OCI-LY7 (cell line): ENCODE measurements around the gene NRAS. TPM values are rescaled to one million over a fixed set of nuclear protein-coding genes. Genes with fewer than 3 reads are reported as not detected.
A peak's percentile ranks its signal among the peaks of the same experiment; 100 is the strongest.

Experiments used
- BruUV-seq: library from RNA; stranded (reverse); fragments of 400-500 nt; replicated peaks from 2 replicates; lab custom pipeline; 2021; lab: Mats Ljungman, UMichigan
- CTCF ChIA-PET: fragments of 300-600 bp; sonication (Branson Sonifier 250); formaldehyde crosslinking; loops from one replicate; lab custom pipeline; 2022; ENCODE audit warnings: antibody characterized with exemption; ENCODE audit not compliant: unreplicated experiment; lab: Charles Lee
- POLR2A ChIA-PET: fragments of 300-600 bp; sonication (Branson Sonifier 250); formaldehyde crosslinking; loops from one replicate; lab custom pipeline; 2022; ENCODE audit warnings: antibody characterized with exemption; lab: Charles Lee
- DNase-seq: peaks from one replicate; pipeline ENCODE4 v3.0.0-alpha.2; 2015; ENCODE audit warnings: low spot score
- H2AFZ ChIP-seq: fragments of 200-600 bp; sonication (generic), shearing (Covaris generic); 2 replicates; pipeline ENCODE4 v1.6.1; 2014; ENCODE audit warnings: mild to moderate bottlenecking, antibody characterized with exemption, low read length, moderate library complexity
- H3K27ac ChIP-seq: fragments of 200-600 bp; sonication (generic); 2 replicates; pipeline ENCODE4 v1.5.1; 2014; ENCODE audit warnings: mixed run types, low read depth, mild to moderate bottlenecking, moderate library complexity, low read length, inconsistent platforms; ENCODE audit not compliant: poor library complexity, severe bottlenecking
- H3K36me3 ChIP-seq: fragments of 200-600 bp; sonication (generic); 2 replicates; pipeline ENCODE4 v1.6.1; 2014; ENCODE audit warnings: mild to moderate bottlenecking, antibody characterized with exemption, low read length, moderate library complexity, mixed read lengths; ENCODE audit not compliant: insufficient read depth
- H3K4me1 ChIP-seq: fragments of 200-600 bp; sonication (generic); 2 replicates; pipeline ENCODE4 v1.5.1; 2014; ENCODE audit warnings: mild to moderate bottlenecking, low read length; ENCODE audit not compliant: insufficient read depth, poor library complexity, severe bottlenecking
- H3K4me2 ChIP-seq: fragments of 200-600 bp; sonication (generic); 2 replicates; pipeline ENCODE4 v1.6.1; 2014; ENCODE audit warnings: mild to moderate bottlenecking, low read length
- H3K4me3 ChIP-seq: fragments of 200-600 bp; sonication (generic); 2 replicates; pipeline ENCODE4 v1.5.1; 2014; ENCODE audit warnings: mild to moderate bottlenecking, low read depth, low read length; ENCODE audit not compliant: poor library complexity, severe bottlenecking
- H3K79me2 ChIP-seq: fragments of 200-600 bp; sonication (generic); 2 replicates; pipeline ENCODE4 v1.6.1; 2016; ENCODE audit warnings: low read depth, mild to moderate bottlenecking, low read length, moderate library complexity, mixed read lengths; ENCODE audit not compliant: insufficient read depth
- H3K9me2 ChIP-seq: fragments of 200-600 bp; sonication (generic); 2 replicates; pipeline ENCODE4 v1.6.1; 2016; ENCODE audit warnings: mild to moderate bottlenecking, low read length, mixed read lengths; ENCODE audit not compliant: insufficient read depth
- H3K9me3 ChIP-seq: fragments of 200-600 bp; sonication (generic); 2 replicates; pipeline ENCODE4 v1.6.1; 2014; ENCODE audit warnings: mild to moderate bottlenecking, mixed run types, low read length, mixed read lengths
- H4K20me1 ChIP-seq: fragments of 200-600 bp; sonication (generic); 2 replicates; pipeline ENCODE4 v1.6.1; 2014; ENCODE audit warnings: mild to moderate bottlenecking, antibody characterized with exemption, low read length, moderate library complexity, mixed read lengths; ENCODE audit not compliant: insufficient read depth
- CTCF ChIP-seq: fragments of 200-600 bp; sonication (generic); conservative IDR thresholded peaks from 2 replicates; pipeline ENCODE4 v1.5.1; 2014; ENCODE audit warnings: mild to moderate bottlenecking, antibody characterized with exemption, low read length, moderate library complexity, mixed read lengths
- EZH2phosphoT487 ChIP-seq: fragments of 200-600 bp; sonication (generic); IDR thresholded peaks from 2 replicates; pipeline ENCODE4 v1.6.1; 2018; ENCODE audit warnings: low read depth, borderline replicate concordance, mild to moderate bottlenecking, mixed run types, antibody characterized with exemption, low read length, moderate library complexity, mixed read lengths
- intact Hi-C: fragments of 100-400 bp; cut with micrococcal nuclease; formaldehyde crosslinking; loops from one replicate; pipeline ENCODE4 v1.10.0; 2022; ENCODE audit not compliant: unreplicated experiment
- total RNA-seq, 2 experiments: library from RNA; depleted of rRNA in 1 of 2; stranded (reverse); fragments of >200 nt in 1 of 2; shearing (Covaris generic) in 1 of 2; gene quantifications; 2 replicates each; pipeline ENCODE4 v1.2.3, GENCODE V29; 2014 to 2022

NRAS gene
- total RNA-seq, 2 experiments from 2014 or later = 32.6 to 43.5 TPM

GRCh38 chr1:114668784-114669561 lies 47.6 kb downstream of the NRAS start:
- Histone ChIP-seq H3K27ac (no peak overlapping the region), H3K4me3 (peak overlapping the region; percentile 72), H3K36me3 (no peaks in the 10 kb centered on the region), H3K4me1 (peaks cover 4% of the 10 kb centered on the region), H4K20me1 (no peaks in the 10 kb centered on the region), H2AFZ (peak overlapping the region; percentile 98; the same call in 1 of the 2 replicates), H3K4me2 (peak overlapping the region; percentile 85), H3K79me2 (no peaks in the 10 kb centered on the region), H3K9me3 (no peaks in the 10 kb centered on the region), H3K9me2 (no peaks in the 10 kb centered on the region)
- no peak for TF ChIP-seq CTCF
- no peak for TF ChIP-seq EZH2phosphoT487
- CTCF ChIA-PET = no interaction called here
- intact Hi-C loops = no loop called here
- BruUV-seq = TSS peak; percentile 57
- POLR2A ChIA-PET = interaction anchor here (0.7 to 1.4 kb wide), 3 partner anchors 27 to 307 kb away, joined by 3 read pairs; no protein-coding TSS in a partner anchor
- DNase-seq = peak; percentile 13

- Histone ChIP-seq H3K9me2 (no peaks in the 10 kb centered on the region), H3K79me2 (no peaks in the 10 kb centered on the region), H2AFZ (peak overlapping the region; percentile 98; the same call in 1 of the 2 replicates), H3K4me3 (no peak overlapping the region), H3K4me1 (peaks cover 4% of the 10 kb centered on the region), H3K36me3 (no peaks in the 10 kb centered on the region), H3K9me3 (no peaks in the 10 kb centered on the region), H4K20me1 (no peaks in the 10 kb centered on the region), H3K4me2 (no peak overlapping the region), H3K27ac (no peak overlapping the region)
- DNase-seq = no peak
- TF ChIP-seq CTCF = no peak
- no peak for TF ChIP-seq EZH2phosphoT487
- ChIA-PET POLR2A (interaction anchor here (0.6 to 1.4 kb wide), 4 partner anchors 16 to 306 kb away, joined by 3 to 4 read pairs (median 3); no protein-coding TSS in a partner anchor), CTCF (no interaction called here)
- intact Hi-C loops = no loop called here
- BruUV-seq = no TSS peak
Observed at GRCh38 chr1:114668373-114668772, 48.2 kb downstream of the NRAS start.

GRCh38 chr1:114666954-114667353 lies 49.6 kb downstream of the NRAS start:
- Histone ChIP-seq H3K9me3 (no peaks in the 10 kb centered on the region), H3K27ac (no peak overlapping the region), H3K4me1 (peaks cover 4% of the 10 kb centered on the region), H3K9me2 (no peaks in the 10 kb centered on the region), H4K20me1 (no peaks in the 10 kb centered on the region), H3K4me2 (no peak overlapping the region), H3K4me3 (no peak overlapping the region), H3K36me3 (no peaks in the 10 kb centered on the region), H2AFZ (no peak overlapping the region), H3K79me2 (no peaks in the 10 kb centered on the region)
- DNase-seq = no peak
- no TSS peak for BruUV-seq
- TF ChIP-seq EZH2phosphoT487 (no peak), CTCF (no peak)
- intact Hi-C loops = no loop called here
- POLR2A ChIA-PET = interaction anchor here (1.2 to 1.5 kb wide), 2 partner anchors 15 to 18 kb away, joined by 3 to 4 read pairs; no protein-coding TSS in a partner anchor
- CTCF ChIA-PET = no interaction called here
